Activated naive CD8-positive, alpha-beta T cell treated with anti-CD3 and anti-CD28 coated beads, Interleukin-2, amount 10 ng/mL, durations not matched to agents 7 days and 5 days (primary cell): Measurements from ENCODE around the gene TSEN34. TPM values are rescaled to one million over a fixed set of nuclear protein-coding genes. Genes with fewer than 3 reads are reported as not detected.
"Not testable (repeated sequence)": the region's sequence is repeated elsewhere in the genome, so short reads cannot be mapped to it uniquely, and the experiment has no call there.

Experiments used
- ATAC-seq: fragments of 150-1000 bp; cut with Tn5 transposase; one replicate; pipeline ENCODE4 v1.10.0; 2021; ENCODE audit warnings: low read depth, moderate library complexity
- POLR2A ChIA-PET: fragments of 350-600 bp; sonication (Branson Sonifier 250); formaldehyde crosslinking; loops from one replicate; lab custom pipeline; 2021; ENCODE audit warnings: antibody characterized with exemption; lab: Charles Lee
- DNase-seq: peaks from one replicate; pipeline ENCODE4 v3.0.0; 2021
- H3K27ac Mint-ChIP-seq: one replicate; pipeline ENCODE4 v1.8.0; 2022; ENCODE audit warnings: mild to moderate bottlenecking, mixed read lengths
- H3K27me3 Mint-ChIP-seq: one replicate; pipeline ENCODE4 v1.8.0; 2022; ENCODE audit warnings: mild to moderate bottlenecking, moderate library complexity, mixed read lengths
- H3K36me3 Mint-ChIP-seq: one replicate; pipeline ENCODE4 v1.8.0; 2021; ENCODE audit warnings: mild to moderate bottlenecking, mixed read lengths
- H3K4me1 Mint-ChIP-seq: one replicate; pipeline ENCODE4 v1.8.0; 2021; ENCODE audit warnings: mixed read lengths
- H3K4me3 Mint-ChIP-seq: one replicate; pipeline ENCODE4 v1.8.0; 2022; ENCODE audit warnings: mild to moderate bottlenecking, moderate library complexity, mixed read lengths
- H3K9me3 Mint-ChIP-seq: one replicate; pipeline ENCODE4 v1.8.0; 2021; ENCODE audit warnings: mixed read lengths
- total RNA-seq, 2 experiments: library from RNA; stranded (reverse); gene quantifications; one replicate each; pipeline ENCODE4 v1.2.3, GENCODE V29; 2021

TSEN34 gene
- total RNA-seq, 2 experiments from 2014 or later, result 16.3 to 17.4 TPM

GRCh38 chr19:54209058-54209810 lies 18.1 kb downstream of the TSEN34 start:
- POLR2A ChIA-PET, result interaction anchor here (0.7 to 3.7 kb wide), 4 partner anchors 8 to 94 kb away, joined by 3 to 21 read pairs (median 12); partner anchors contain the start of genes MBOAT7, PRPF31, RPS9 and TFPT
- no peak for DNase-seq

GRCh38 chr19:54209811-54210494 lies 18.8 kb downstream of the TSEN34 start:
- no peak for ATAC-seq
- peak overlapping the region; percentile 60 for H3K27ac Mint-ChIP-seq
- POLR2A ChIA-PET, result interaction anchor here (1.5 to 3.7 kb wide), 3 partner anchors 9 to 21 kb away, joined by 9 to 21 read pairs (median 18); partner anchors contain the start of genes MBOAT7, RPS9 and TSEN34
- H3K36me3 Mint-ChIP-seq, result peaks cover 39% of the 10 kb centered on the region
- H3K27me3 Mint-ChIP-seq, result peaks cover 4% of the 10 kb centered on the region
- no peaks in the 10 kb centered on the region for H3K9me3 Mint-ChIP-seq
- peak overlapping the region; percentile 35 for H3K4me3 Mint-ChIP-seq
- no peak for DNase-seq
- H3K4me1 Mint-ChIP-seq, result peaks cover 51% of the 10 kb centered on the region

More at GRCh38 chr19:54209058-54209810, 18.1 kb downstream of the TSEN34 start:
- Mint-ChIP-seq H3K36me3 (peaks cover 43% of the 10 kb centered on the region), H3K9me3 (no peaks in the 10 kb centered on the region), H3K27ac (no peak overlapping the region), H3K27me3 (peaks cover 4% of the 10 kb centered on the region), H3K4me3 (no peak overlapping the region), H3K4me1 (peaks cover 58% of the 10 kb centered on the region)
- ATAC-seq, result no peak

- DNase-seq (no peak), ATAC-seq (no peak)
- peak overlapping the region; percentile 57 for H3K27ac Mint-ChIP-seq
- H3K36me3 Mint-ChIP-seq, result peaks cover 34% of the 10 kb centered on the region
- peak overlapping the region; percentile 43 for H3K4me3 Mint-ChIP-seq
- H3K27me3 Mint-ChIP-seq, result peaks cover 4% of the 10 kb centered on the region
- POLR2A ChIA-PET, result interaction anchor here (1.5 to 3.7 kb wide), 3 partner anchors 10 to 22 kb away, joined by 9 to 21 read pairs (median 18); partner anchors contain the start of genes MBOAT7, RPS9 and TSEN34
- no peaks in the 10 kb centered on the region for H3K9me3 Mint-ChIP-seq
- peaks cover 44% of the 10 kb centered on the region for H3K4me1 Mint-ChIP-seq
Measured at GRCh38 chr19:54211235-54211634, 20.1 kb downstream of the TSEN34 start.

GRCh38 chr19:54214217-54214616 lies 23.1 kb downstream of the TSEN34 start:
- H3K4me1 Mint-ChIP-seq, result peaks cover 19% of the 10 kb centered on the region
- POLR2A ChIA-PET, H3K27ac Mint-ChIP-seq, DNase-seq, H3K27me3 Mint-ChIP-seq, H3K9me3 Mint-ChIP-seq, H3K4me3 Mint-ChIP-seq, ATAC-seq: not testable (repeated sequence)
- H3K36me3 Mint-ChIP-seq, result peaks cover 17% of the 10 kb centered on the region

GRCh38 chr19:54214734-54215133 lies 23.6 kb downstream of the TSEN34 start:
- H3K27me3 Mint-ChIP-seq, H3K27ac Mint-ChIP-seq, ATAC-seq, H3K9me3 Mint-ChIP-seq, DNase-seq, H3K4me3 Mint-ChIP-seq, POLR2A ChIA-PET: not testable (repeated sequence)
- Mint-ChIP-seq H3K4me1 (peaks cover 16% of the 10 kb centered on the region), H3K36me3 (peaks cover 17% of the 10 kb centered on the region)

- Mint-ChIP-seq H3K36me3 (peaks cover 7% of the 10 kb centered on the region), H3K27me3 (no peaks in the 10 kb centered on the region), H3K9me3 (no peaks in the 10 kb centered on the region), H3K4me1 (no peaks in the 10 kb centered on the region), H3K27ac (no peak overlapping the region), H3K4me3 (no peak overlapping the region)
- no peak for ATAC-seq
- POLR2A ChIA-PET, result no interaction called here
- DNase-seq, result no peak
Measured at GRCh38 chr19:54216869-54217268, 25.8 kb downstream of the TSEN34 start.

GRCh38 chr19:54217517-54218247 lies 26.6 kb downstream of the TSEN34 start:
- H3K27ac Mint-ChIP-seq, DNase-seq, H3K36me3 Mint-ChIP-seq, H3K4me1 Mint-ChIP-seq, H3K4me3 Mint-ChIP-seq, H3K27me3 Mint-ChIP-seq, ATAC-seq, H3K9me3 Mint-ChIP-seq, POLR2A ChIA-PET: not testable (repeated sequence)

- Mint-ChIP-seq H3K27me3 (peaks cover 2% of the 10 kb centered on the region), H3K4me1 (peaks cover 5% of the 10 kb centered on the region), H3K27ac (no peak overlapping the region), H3K9me3 (no peaks in the 10 kb centered on the region), H3K36me3 (peaks cover 2% of the 10 kb centered on the region), H3K4me3 (no peak overlapping the region)
- DNase-seq (no peak), ATAC-seq (no peak)
- POLR2A ChIA-PET, result no interaction called here
Measured at GRCh38 chr19:54218259-54218658, 27.2 kb downstream of the TSEN34 start.

GRCh38 chr19:54218960-54219661 lies 28.0 kb downstream of the TSEN34 start:
- no peak overlapping the region for H3K27ac Mint-ChIP-seq
- no peak for DNase-seq
- ATAC-seq, result no peak

GRCh38 chr19:54219702-54220101 lies 28.6 kb downstream of the TSEN34 start:
- H3K27ac Mint-ChIP-seq, ATAC-seq, H3K4me3 Mint-ChIP-seq, H3K36me3 Mint-ChIP-seq, H3K4me1 Mint-ChIP-seq, DNase-seq, H3K27me3 Mint-ChIP-seq, POLR2A ChIA-PET, H3K9me3 Mint-ChIP-seq: not testable (repeated sequence)

More at GRCh38 chr19:54218960-54219661, 28.0 kb downstream of the TSEN34 start:
- H3K36me3 Mint-ChIP-seq, result peaks cover 1% of the 10 kb centered on the region
- H3K4me3 Mint-ChIP-seq, result no peak overlapping the region
- POLR2A ChIA-PET, result no interaction called here
- no peaks in the 10 kb centered on the region for H3K9me3 Mint-ChIP-seq
- peaks cover 5% of the 10 kb centered on the region for H3K4me1 Mint-ChIP-seq
- H3K27me3 Mint-ChIP-seq, result peaks cover 7% of the 10 kb centered on the region

- H3K4me1 Mint-ChIP-seq, H3K9me3 Mint-ChIP-seq, H3K27ac Mint-ChIP-seq, H3K4me3 Mint-ChIP-seq, DNase-seq, POLR2A ChIA-PET, ATAC-seq, H3K36me3 Mint-ChIP-seq: not testable (repeated sequence)
- H3K27me3 Mint-ChIP-seq, result peaks cover 16% of the 10 kb centered on the region
Measured at GRCh38 chr19:54221947-54222346, 30.8 kb downstream of the TSEN34 start.

GRCh38 chr19:54222474-54223276 lies 31.6 kb downstream of the TSEN34 start, which contains the start of gene LILRB3:
TSS of gene LILRB3 (minus strand) at chr19:54223007. CDS start at chr19:54222976, 31 bp downstream.
- ATAC-seq, result peak; percentile 26
- H3K9me3 Mint-ChIP-seq, H3K36me3 Mint-ChIP-seq, H3K4me3 Mint-ChIP-seq, H3K4me1 Mint-ChIP-seq, H3K27ac Mint-ChIP-seq, DNase-seq, POLR2A ChIA-PET: not testable (repeated sequence)
- peaks cover 17% of the 10 kb centered on the region for H3K27me3 Mint-ChIP-seq
